ENCODE results near the gene BEND3. TPM values are rescaled to one million over a fixed set of nuclear protein-coding genes. Genes with fewer than 3 reads are reported as not detected.
"Not testable (repeated sequence)": the region's sequence is repeated elsewhere in the genome, so short reads cannot be mapped to it uniquely, and the experiment has no call there.

Gene BEND3
- total RNA-seq, 1 donor, result 3.5 TPM

GRCh38 chr6:107102414-107102805 is 12.9 kb downstream of the BEND3 start:
- TF ChIP-seq CTCF (IDR thresholded peaks at IDR 0.05; ENCODE audit: insufficient read depth, low read depth, low read length), result no peak
- no peak for DNase-seq (ENCODE audit: low read depth)
- H3K4me3 ChIP-seq (ENCODE audit: low read depth, low read length), result no peak overlapping the region

GRCh38 chr6:107101686-107102413 is 13.5 kb downstream of the BEND3 start:
- H3K4me3 ChIP-seq (ENCODE audit: low read depth, low read length), result no peak overlapping the region
- TF ChIP-seq CTCF (IDR thresholded peaks at IDR 0.05; ENCODE audit: insufficient read depth, low read depth, low read length), result no peak
- no peak for DNase-seq (ENCODE audit: low read depth)

GRCh38 chr6:107101211-107101610 is 14.1 kb downstream of the BEND3 start:
- DNase-seq (ENCODE audit: low read depth), result no peak
- TF ChIP-seq CTCF (IDR thresholded peaks at IDR 0.05; ENCODE audit: insufficient read depth, low read depth, low read length), result no peak
- H3K4me3 ChIP-seq (ENCODE audit: low read depth, low read length), result no peak overlapping the region

GRCh38 chr6:107098436-107099307 is 16.6 kb downstream of the BEND3 start:
- no peak for DNase-seq (ENCODE audit: low read depth)
- H3K4me3 ChIP-seq (ENCODE audit: low read depth, low read length), result no peak overlapping the region
- TF ChIP-seq CTCF (IDR thresholded peaks at IDR 0.05; ENCODE audit: insufficient read depth, low read depth, low read length), result no peak

DNA sequence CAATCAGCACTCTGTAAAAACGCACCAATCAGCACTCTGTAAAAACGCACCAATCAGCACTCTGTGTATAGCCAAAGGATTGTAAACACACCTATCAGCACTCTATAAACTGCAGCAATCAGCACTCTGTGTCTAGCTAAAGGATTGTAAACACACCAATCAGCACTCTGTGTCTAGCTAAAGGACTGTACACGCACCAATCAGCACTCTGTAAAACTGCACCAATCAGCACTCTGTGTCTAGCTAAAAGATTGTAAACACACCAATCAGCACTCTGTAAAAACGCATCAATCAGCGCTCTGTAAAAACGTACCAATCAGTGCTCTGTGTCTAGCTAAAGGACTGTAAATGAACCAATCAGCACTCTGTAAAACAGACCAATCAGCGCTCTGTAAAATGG is 30.9 kb downstream of the BEND3 start:
- DNase-seq (ENCODE audit: low read depth); H3K4me3 ChIP-seq (ENCODE audit: low read depth, low read length): not testable (repeated sequence)

GRCh38 chr6:107083921-107084320 is 31.4 kb downstream of the BEND3 start:
- TF ChIP-seq CTCF (IDR thresholded peaks at IDR 0.05; ENCODE audit: insufficient read depth, low read depth, low read length), result no peak
- DNase-seq (ENCODE audit: low read depth), result no peak
- no peak overlapping the region for H3K4me3 ChIP-seq (ENCODE audit: low read depth, low read length)

- TF ChIP-seq CTCF (IDR thresholded peaks at IDR 0.05; ENCODE audit: insufficient read depth, low read depth, low read length), result no peak
- H3K4me3 ChIP-seq (ENCODE audit: low read depth, low read length), result no peak overlapping the region
- DNase-seq (ENCODE audit: low read depth), result no peak
These were observed 32.1 kb downstream of the BEND3 start for GRCh38 chr6:107083047-107083768.
